Activated CD8-positive, alpha-beta memory T cell treated with anti-CD3 and anti-CD28 coated beads, Interleukin-2, amount 50 U/mL, for 24 hours (primary cell): ENCODE measurements around the gene XPNPEP3.
A peak's percentile ranks its signal among the peaks of the same experiment; 100 is the strongest.
"Not testable (repeated sequence)": the region's sequence is repeated elsewhere in the genome, so short reads cannot be mapped to it uniquely, and the experiment has no call there.

Experiments used
- DNase-seq: peaks from one replicate; pipeline ENCODE4 v3.0.0-alpha.2; 2020; ENCODE audit errors: extremely low read depth

XPNPEP3 gene

GRCh38 chr22:40856513-40857308 is at the start of gene XPNPEP3, which contains the start of gene ST13:
Gene XPNPEP3, plus strand, starts transcription at chr22:40857148. Its CDS starts 34 bp downstream, at chr22:40857182.
Gene ST13, minus strand, starts transcription at chr22:40856639. Its CDS starts 99 bp downstream, at chr22:40856540.
- DNase-seq: peak; percentile 96

- no peak for DNase-seq
Observed at GRCh38 chr22:40808018-40808841, 48.7 kb upstream of the XPNPEP3 start.

DNA sequence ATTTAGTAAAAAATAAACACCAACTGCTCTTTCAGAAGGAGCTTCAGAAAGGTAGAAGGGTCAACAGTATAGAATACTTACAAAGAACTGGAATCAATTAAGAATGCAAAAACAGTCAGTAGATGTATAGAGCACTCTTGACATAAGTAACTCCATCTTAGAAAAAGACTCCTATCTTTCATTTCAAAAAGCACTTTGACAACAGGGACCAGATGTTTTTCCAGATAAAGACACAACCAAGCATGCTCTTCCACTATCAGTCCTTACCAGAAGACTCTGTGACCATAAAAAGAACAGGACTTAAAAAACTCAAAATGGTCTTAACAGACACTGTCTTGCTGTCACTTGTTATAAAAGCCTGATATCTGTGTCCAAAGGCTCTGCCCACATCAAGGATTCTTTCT is 43.0 kb upstream of the XPNPEP3 start:
- no peak for DNase-seq

DNA sequence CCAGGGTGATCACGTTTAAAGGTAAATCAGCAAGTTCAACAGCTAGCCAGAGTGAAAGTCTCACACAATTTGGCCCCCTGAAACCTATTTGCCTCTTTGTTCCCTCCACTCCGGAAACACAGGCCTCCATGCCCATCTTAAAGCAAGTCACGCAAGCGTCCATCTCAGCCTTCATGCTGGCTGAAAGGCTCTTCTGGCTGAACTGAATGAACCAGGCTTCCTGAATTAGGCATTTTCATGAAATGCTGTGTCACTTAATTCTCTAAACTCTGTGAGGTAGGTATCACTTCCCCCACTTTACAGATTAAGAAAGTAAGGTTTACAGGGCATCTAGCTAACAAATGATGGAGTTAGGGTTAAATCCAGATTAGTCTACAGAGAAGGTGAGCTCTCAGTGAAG is 39.2 kb upstream of the XPNPEP3 start:
- DNase-seq: no peak

DNA sequence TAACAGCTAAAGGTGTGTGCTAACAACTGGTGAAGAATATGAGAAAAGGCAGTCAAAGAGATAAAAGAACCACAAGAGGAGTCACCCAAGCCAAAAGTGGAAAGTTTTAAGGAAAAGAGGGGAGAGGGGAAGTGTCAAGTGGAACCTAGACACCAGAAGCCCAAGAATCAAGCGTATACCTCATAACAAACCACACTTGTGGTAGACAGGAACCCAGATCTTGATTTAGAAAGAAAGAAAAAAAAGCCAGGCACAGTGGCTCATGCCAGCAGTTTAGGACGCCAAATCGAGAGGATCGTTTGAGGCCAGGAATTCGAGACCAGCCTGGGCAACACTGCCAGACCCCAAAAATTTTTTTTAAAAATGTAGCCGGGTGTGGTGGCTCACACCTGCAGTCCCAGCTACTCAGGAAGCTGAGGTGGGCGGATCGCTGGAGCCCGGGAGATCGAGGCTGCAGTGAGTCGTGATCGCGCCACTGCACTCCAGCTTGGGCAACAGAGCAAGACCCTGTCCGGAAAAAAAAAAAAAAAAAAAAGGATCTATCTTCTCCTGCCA is 38.7 kb upstream of the XPNPEP3 start:
- no peak for DNase-seq

DNA sequence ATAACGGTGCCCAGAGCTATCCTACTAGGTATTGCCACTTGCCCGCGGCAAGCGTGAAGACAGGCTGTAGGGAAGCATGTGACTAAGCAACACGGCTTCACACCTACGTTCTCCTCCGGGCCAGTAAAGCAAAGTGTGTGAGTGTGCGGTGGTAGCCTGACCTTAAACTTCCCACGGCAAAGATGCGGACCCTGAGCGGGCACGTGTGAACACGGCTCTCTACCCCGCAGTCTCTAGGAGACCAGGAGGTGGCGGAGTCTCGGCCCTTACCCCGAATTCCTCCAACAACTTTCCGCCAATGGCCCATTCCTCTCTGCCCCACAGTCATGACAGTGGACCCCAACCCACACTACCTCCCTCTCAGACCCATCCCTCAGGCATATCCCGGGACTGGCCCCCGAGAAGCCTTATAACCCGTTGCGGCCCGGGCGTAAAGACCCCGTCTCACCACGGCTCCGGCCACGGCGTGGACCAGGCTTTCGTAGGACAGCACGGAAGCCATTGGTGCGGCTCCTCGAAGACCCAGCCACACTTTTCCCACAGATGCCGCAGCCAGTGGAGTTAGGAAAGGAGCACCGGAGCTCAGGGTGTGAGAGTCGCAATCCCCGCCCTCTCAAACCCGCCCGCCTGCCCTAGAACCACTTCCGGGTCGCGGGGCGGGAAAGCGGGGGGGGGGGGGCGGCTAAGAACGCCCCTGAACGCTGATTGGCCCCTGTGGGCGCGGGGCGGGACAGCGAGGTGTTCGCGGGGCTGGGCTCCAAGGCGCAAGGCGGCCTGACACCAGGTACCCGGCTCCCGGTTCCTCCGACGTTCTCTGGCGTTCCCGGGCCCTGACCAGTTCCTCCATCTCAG is 38.0 kb upstream of the XPNPEP3 start, which contains the start of gene SLC25A17:
TSS of gene SLC25A17 (minus strand) at position 600 of the 852 bp plus-strand sequence. CDS start at position 502, 98 bp downstream.
- DNase-seq: peak; percentile 65

DNA sequence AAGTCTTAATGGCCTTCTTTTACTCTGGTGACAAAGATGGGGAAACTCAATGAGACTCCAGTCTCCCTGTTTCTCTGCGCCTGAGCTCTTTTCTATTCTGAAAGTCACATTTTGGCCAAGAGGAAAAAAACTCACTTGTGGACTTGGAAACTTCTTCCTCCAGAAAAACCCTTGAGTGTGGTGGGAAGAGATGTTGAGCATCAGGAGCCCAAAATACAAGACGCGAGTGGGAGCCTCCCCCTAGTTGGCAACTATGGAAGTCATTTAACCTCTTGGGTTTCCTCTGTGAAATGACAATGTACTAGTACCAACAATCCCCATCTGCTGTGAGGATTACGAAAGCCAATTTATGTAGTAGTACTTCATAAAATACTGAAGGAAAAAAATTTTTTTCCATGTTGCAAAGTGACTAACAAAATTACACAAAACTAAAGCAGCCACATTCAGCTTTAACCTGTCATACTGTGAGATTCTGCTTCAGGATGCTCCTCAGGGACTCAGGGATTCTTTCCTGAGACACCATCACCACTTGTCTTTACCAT is 37.3 kb upstream of the XPNPEP3 start:
- DNase-seq: no peak

DNA sequence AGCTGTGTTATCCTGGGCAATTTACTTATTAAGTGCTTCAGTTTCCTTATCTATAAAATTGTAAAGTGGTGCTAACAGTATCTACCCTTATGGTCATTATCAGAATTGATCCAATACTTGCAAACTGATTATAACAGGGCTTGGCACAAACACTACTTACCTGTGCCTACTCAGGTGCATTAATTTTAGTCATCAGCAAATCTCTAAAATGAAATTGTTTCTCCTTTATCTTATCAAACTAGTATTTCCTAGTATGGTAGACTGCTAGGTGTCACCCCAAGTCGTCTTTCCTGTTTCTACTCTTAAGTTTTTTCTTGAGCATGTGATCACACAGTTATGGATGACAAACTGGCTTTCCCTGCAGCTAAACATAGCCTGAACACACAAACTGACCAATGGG is 33.5 kb upstream of the XPNPEP3 start:
- no peak for DNase-seq

- DNase-seq: not testable (repeated sequence)
Observed at GRCh38 chr22:40826292-40826691, 30.7 kb upstream of the XPNPEP3 start.

DNA sequence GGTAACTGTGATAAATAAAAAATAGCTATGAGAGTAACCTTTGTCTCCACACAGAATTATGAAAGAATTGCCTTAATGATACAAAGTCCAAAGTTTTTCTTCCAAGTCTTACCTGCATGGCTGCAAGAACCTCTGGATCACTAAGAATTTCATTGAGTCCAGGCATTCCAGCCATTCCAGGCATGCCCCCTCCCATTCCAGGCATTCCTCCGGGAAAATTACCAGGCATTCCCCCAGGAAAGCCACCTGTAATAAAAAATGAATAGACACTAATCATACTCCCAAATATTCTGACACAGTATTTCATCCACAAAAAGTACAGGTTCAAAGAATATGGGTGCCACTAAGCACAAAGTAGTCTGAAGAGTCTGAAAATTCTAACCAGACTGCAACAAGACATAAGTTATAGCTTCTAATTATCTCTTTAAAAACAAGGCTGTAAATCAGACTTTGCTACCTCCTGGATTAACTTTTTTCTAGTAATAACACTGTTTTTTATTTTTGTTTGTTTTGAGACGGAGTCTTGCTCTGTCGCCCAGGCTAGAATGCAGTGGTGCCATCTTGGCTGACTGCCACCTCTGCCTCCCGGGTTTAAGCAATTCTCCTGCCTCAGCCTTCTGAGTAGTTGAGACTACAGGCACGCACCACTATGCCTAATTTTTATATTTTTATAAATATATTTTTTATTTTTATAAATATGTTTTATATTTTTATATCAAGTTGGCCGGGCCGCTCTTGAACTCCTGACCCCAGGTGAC is 29.8 kb upstream of the XPNPEP3 start:
- no peak for DNase-seq

GRCh38 chr22:40829131-40829530 is 27.8 kb upstream of the XPNPEP3 start:
- DNase-seq: no peak

DNA sequence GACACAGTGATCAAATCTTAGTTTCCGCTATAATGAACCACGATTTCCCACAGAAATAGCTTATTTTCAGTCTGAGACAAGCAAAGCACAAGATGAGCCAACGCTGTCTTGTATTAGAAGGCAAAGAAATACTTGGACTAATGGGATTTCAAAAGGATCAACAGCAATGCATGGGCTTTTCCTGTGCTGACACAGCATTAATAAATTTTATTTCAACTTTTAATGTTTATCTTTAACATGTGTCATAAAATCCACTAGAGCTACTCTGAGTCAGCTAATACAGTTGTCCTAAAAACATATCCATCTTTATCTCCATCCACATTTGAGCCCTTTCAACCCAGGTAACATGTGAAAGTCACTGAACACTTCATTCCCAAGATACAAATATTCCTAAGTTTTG is 22.3 kb upstream of the XPNPEP3 start:
- DNase-seq: no peak

GRCh38 chr22:40838486-40838885 is 18.5 kb upstream of the XPNPEP3 start:
- no peak for DNase-seq

- DNase-seq: no peak
Observed at GRCh38 chr22:40844951-40845350, 12.0 kb upstream of the XPNPEP3 start.

GRCh38 chr22:40845816-40846215 is 11.1 kb upstream of the XPNPEP3 start:
- not testable (repeated sequence) for DNase-seq

DNA sequence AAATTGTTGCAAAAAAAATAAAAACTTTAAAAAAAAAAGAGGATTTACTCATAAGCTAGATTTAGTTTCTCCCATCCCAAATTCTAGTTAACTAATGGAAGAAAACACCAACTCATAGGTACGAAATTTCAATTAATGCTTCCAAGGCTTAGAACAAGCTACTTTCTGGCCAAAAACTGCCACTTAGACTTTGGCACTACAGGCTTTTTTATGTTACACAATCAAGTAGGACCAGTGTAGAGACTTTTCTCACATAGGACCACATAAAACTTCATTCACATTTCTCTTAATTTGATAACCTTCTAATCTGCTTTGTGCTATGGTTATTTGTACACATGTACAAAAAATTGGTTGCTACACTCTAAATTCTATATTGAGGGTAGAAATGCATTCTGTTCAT is 3.6 kb upstream of the XPNPEP3 start:
- DNase-seq: no peak

DNA sequence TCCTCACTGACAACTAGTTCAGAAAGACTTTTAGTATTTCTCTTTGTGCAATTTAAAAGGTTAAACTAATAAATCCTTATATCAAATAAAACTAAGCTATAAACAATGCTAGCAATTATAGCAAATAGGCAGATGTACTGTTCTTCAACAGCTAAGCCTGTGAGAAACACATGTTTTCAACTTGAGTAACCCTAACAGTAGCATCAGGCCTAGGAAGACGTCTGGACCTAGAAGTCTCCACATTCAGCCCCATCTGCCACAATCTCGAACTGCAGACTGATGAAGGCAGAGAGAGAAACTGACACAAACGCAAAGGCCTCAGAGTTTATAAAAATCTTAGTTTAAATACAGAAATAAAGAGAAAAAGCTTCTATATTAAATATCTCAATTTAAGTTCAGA is 3.0 kb upstream of the XPNPEP3 start:
- DNase-seq: no peak

DNA sequence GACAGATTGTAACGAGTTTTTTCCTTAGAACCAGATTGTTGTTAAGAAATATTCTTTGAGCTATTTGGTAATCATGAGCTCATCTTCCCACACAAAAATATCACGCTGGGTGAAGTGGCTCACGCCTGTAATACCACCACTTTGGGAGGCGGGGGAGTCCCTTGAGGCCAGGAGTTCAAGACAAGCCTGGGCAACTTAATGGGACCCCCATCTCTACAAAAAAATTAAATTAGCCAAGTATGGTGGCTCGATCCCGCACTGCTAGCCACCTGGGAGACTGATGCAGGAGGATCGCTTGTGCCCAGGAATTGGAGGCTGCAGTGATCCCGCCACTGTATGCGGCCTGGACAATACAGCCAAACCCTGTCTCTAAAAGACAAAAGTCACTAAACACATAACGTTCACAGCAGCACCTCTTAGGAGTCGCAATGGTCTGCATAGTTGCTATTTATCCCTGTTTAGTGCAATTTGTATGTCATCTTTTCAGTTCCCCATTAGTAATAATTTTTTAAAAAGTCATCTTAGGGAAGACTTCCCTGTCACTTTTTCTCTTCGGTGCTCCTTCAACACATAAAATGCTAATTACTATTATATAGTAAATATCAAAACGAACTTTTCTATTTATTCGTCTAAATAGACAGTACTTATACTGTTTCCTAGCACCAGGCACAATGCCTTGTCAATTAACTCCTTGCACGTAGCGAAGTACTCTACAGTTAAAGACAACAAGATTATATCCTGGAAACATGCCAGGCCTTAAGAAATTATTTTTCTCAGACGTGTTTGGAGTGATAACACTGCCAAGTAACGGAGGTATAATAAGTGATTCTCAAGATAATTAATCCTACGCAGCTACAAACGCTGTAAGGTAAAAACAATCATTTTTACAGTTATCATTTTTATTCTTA is 1.6 kb upstream of the XPNPEP3 start:
- no peak for DNase-seq

DNA sequence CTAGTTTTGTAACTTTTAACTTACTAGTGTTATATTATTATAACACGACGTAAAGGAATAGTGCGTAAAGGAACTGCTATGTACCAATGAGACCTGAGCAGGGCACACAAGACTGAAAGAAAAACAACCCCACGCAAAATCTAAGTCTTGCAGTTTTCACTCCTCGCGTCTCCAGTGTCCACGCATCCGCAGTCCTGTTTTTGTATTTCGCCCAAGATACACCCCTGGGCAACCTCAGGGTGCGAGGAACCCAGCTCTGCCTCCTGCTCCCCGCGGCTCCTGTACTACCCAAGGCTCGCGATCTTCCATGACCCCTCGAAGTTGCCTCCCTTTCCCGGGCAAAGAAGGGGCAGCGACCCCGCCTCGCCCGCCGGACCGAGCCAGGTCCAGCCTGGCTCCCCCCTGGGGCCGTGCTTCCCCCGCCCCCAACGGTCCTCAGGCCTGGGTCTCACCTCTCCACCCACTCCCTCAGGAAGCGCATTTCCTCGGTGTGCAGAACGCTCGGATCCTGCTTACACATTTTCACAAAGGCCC is 902 bp upstream of the XPNPEP3 start:
- DNase-seq: no peak
